GM12878 (cell line): ENCODE results near the gene KIAA1191. TPM values are rescaled to one million over a fixed set of nuclear protein-coding genes. Genes with fewer than 3 reads are reported as not detected.

ENCODE experiments used
- CHD1 ChIP-seq: IDR thresholded peaks from 2 replicates; pipeline ENCODE4 v1.6.1; 2012; ENCODE audit warnings: low read depth, low read length, improper control_type of control experiment
- CREB1 ChIP-seq: IDR thresholded peaks from 2 replicates; pipeline ENCODE4 v1.6.1; 2012; ENCODE audit warnings: low read depth, mild to moderate bottlenecking, inconsistent platforms
- JUNB ChIP-seq: IDR thresholded peaks from 2 replicates; pipeline ENCODE4 v1.6.1; 2016; ENCODE audit warnings: antibody characterized with exemption, mild to moderate bottlenecking
- POLR2AphosphoS2 ChIP-seq: IDR thresholded peaks from 2 replicates; pipeline ENCODE4 v1.6.1; 2011; ENCODE audit warnings: low read depth, mild to moderate bottlenecking, low read length, improper control_type of control experiment, moderate library complexity
- RELA ChIP-seq: fragments of 450-650 bp; IDR thresholded peaks from 2 replicates; pipeline ENCODE4 v1.8.0; 2014; ENCODE audit warnings: borderline replicate concordance; ENCODE audit not compliant: partially characterized antibody
- RFX5 ChIP-seq: IDR thresholded peaks from 2 replicates; pipeline ENCODE4 v1.6.1; 2011; ENCODE audit warnings: low read depth, low read length, improper control_type of control experiment
- TARDBP ChIP-seq: IDR thresholded peaks from 2 replicates; pipeline ENCODE4 v1.6.1; 2016; ENCODE audit warnings: borderline replicate concordance
- TBL1XR1 ChIP-seq: IDR thresholded peaks from 2 replicates; pipeline ENCODE4 v1.6.1; 2012; ENCODE audit warnings: low read depth, low read length, improper control_type of control experiment
- WRNIP1 ChIP-seq: IDR thresholded peaks from 2 replicates; pipeline ENCODE4 v1.6.1; 2011; ENCODE audit warnings: low read depth, low read length, improper control_type of control experiment, borderline replicate concordance
- YY1 ChIP-seq: IDR thresholded peaks from 2 replicates; pipeline ENCODE4 v1.6.1; 2011; ENCODE audit warnings: low read depth, mild to moderate bottlenecking, low read length
- polyA plus RNA-seq, 11 experiments: library from polyadenylated mRNA; depleted of rRNA in 4 of 11; unstranded in 6 of 11; stranded (reverse) in 5 of 11; fragments of >200 nt; fragmentation: Nextera tagmentation in 4 of 11; fragmentation: Illumina TruSeq in 1 of 11; extraction: Ambion mirVana in 4 of 11; extraction: Trizol in 1 of 11; gene quantifications; 1 replicate in 1 of 11; 2 replicates in 10 of 11; pipeline versions ENCODE4 v1.2.1 to v1.2.3, GENCODE V29; 2011 to 2016; ENCODE audit warnings: inconsistent platforms in 2 of 11, missing spikeins in 2 of 11, low read depth in 1 of 11
- total RNA-seq, 4 experiments: library from RNA; depleted of rRNA in 3 of 4; stranded (reverse); fragments of >200 nt in 3 of 4; fragmentation: Illumina TruSeq in 1 of 4; extraction: Trizol in 1 of 4; gene quantifications; 2 replicates each; pipeline versions ENCODE4 v1.2.1 to v1.2.3, GENCODE V29; 2013 to 2021
- TF ChIP-seq, protein P1 (sequence below): fragments of 450-650 bp; formaldehyde crosslinking; IDR thresholded peaks from 2 replicates; pipeline ENCODE4 v1.4.0; 2020; ENCODE audit warnings: mild to moderate bottlenecking, moderate library complexity
- TF ChIP-seq, protein P2 (sequence below): fragments of 450-650 bp; IDR thresholded peaks from 2 replicates; pipeline ENCODE4 v1.6.1; 2017; ENCODE audit warnings: mild to moderate bottlenecking

Gene KIAA1191
- total and polyA plus RNA-seq, 10 of the 15 experiments (the other 5 are each of a cell fraction or from before 2014, with no cell fraction given), result 14.9 to 58.2 (median 31.8) TPM

DNA sequence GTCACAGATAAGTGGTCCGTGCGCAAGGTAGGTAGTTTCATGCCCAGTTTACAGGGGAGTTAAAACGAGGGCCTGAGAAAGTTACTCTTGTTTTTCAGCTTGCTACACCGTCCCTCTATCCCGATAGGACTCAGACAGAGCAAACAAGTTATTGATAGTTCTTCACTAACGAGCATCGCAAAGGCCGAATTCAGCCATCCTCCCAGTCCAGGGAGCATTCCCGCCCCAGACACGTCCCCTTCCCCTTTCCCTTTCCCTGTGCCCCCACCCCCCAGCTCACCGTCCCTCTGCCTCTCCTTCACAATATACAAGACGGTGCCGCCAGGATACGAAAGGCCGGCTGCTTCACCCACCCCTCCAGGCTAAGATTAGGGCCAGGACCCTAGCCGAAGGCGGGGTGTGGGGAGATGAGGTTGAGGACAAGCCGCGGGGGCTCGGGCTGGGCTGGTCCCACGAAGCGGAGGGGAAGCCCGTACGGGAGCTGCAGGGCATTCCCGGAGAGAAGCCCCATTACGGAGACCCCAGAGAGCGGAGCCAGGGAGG lies 599 bp downstream of the KIAA1191 start (continued):
- TF ChIP-seq, protein P1, sequence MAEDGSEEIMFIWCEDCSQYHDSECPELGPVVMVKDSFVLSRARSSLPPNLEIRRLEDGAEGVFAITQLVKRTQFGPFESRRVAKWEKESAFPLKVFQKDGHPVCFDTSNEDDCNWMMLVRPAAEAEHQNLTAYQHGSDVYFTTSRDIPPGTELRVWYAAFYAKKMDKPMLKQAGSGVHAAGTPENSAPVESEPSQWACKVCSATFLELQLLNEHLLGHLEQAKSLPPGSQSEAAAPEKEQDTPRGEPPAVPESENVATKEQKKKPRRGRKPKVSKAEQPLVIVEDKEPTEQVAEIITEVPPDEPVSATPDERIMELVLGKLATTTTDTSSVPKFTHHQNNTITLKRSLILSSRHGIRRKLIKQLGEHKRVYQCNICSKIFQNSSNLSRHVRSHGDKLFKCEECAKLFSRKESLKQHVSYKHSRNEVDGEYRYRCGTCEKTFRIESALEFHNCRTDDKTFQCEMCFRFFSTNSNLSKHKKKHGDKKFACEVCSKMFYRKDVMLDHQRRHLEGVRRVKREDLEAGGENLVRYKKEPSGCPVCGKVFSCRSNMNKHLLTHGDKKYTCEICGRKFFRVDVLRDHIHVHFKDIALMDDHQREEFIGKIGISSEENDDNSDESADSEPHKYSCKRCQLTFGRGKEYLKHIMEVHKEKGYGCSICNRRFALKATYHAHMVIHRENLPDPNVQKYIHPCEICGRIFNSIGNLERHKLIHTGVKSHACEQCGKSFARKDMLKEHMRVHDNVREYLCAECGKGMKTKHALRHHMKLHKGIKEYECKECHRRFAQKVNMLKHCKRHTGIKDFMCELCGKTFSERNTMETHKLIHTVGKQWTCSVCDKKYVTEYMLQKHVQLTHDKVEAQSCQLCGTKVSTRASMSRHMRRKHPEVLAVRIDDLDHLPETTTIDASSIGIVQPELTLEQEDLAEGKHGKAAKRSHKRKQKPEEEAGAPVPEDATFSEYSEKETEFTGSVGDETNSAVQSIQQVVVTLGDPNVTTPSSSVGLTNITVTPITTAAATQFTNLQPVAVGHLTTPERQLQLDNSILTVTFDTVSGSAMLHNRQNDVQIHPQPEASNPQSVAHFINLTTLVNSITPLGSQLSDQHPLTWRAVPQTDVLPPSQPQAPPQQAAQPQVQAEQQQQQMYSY (CRISPR knock-in tag), result no peak
- TF ChIP-seq TBL1XR1 (no peak), TARDBP (no peak), CHD1 (no peak), YY1 (no peak), WRNIP1 (no peak), POLR2AphosphoS2 (no peak), JUNB (no peak), RFX5 (no peak), RELA (no peak), CREB1 (no peak)
- TF ChIP-seq, protein P2, sequence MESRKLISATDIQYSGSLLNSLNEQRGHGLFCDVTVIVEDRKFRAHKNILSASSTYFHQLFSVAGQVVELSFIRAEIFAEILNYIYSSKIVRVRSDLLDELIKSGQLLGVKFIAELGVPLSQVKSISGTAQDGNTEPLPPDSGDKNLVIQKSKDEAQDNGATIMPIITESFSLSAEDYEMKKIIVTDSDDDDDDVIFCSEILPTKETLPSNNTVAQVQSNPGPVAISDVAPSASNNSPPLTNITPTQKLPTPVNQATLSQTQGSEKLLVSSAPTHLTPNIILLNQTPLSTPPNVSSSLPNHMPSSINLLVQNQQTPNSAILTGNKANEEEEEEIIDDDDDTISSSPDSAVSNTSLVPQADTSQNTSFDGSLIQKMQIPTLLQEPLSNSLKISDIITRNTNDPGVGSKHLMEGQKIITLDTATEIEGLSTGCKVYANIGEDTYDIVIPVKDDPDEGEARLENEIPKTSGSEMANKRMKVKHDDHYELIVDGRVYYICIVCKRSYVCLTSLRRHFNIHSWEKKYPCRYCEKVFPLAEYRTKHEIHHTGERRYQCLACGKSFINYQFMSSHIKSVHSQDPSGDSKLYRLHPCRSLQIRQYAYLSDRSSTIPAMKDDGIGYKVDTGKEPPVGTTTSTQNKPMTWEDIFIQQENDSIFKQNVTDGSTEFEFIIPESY, result no peak
